Naive thymus-derived CD4-positive, alpha-beta T cell (primary cell): ENCODE data around the gene ZSWIM8. TPM values are rescaled to one million over a fixed set of nuclear protein-coding genes. Genes with fewer than 3 reads are reported as not detected.
A peak's percentile ranks its signal among the peaks of the same experiment; 100 is the strongest.

Experiments
- ATAC-seq: fragments of 150-1000 bp; cut with Tn5 transposase; 2 replicates; pipeline ENCODE4 v1.10.0; 2021; ENCODE audit warnings: mild to moderate bottlenecking, moderate library complexity
- CTCF ChIA-PET: fragments of 350-600 bp; sonication (Branson Sonifier 250); formaldehyde crosslinking; loops from one replicate; lab custom pipeline; 2021; ENCODE audit warnings: antibody characterized with exemption; lab: Charles Lee
- POLR2A ChIA-PET: fragments of 350-600 bp; sonication (Branson Sonifier 250); formaldehyde crosslinking; loops from one replicate; lab custom pipeline; 2021; ENCODE audit warnings: antibody characterized with exemption, inconsistent platforms; lab: Charles Lee
- DNase-seq, 9 donors: peaks; one replicate each; pipeline versions ENCODE4 v3.0.0 to v3.0.0-alpha.2; 2020 to 2022; ENCODE audit warnings: mixed read lengths in 1 of 9
- H3K27ac ChIP-seq: one replicate; pipeline ENCODE4 v1.7.0; 2013; ENCODE audit warnings: mild to moderate bottlenecking, low read depth, low read length, moderate library complexity
- H3K27me3 ChIP-seq, 2 donors: one replicate each; pipeline ENCODE4 v1.7.0; 2013; ENCODE audit warnings: low read length in 2 of 2, mild to moderate bottlenecking in 2 of 2, moderate library complexity in 2 of 2; ENCODE audit not compliant: control insufficient read depth in 2 of 2, insufficient read depth in 2 of 2
- H3K36me3 ChIP-seq, 3 experiments: 1 replicate in 2 of 3; 2 replicates in 1 of 3; pipeline ENCODE4 v1.7.0; 2013; ENCODE audit warnings: low read length in 3 of 3, mild to moderate bottlenecking in 3 of 3, moderate library complexity in 1 of 3; ENCODE audit not compliant: insufficient read depth in 3 of 3, control insufficient read depth in 2 of 3
- H3K4me1 ChIP-seq, 2 donors: one replicate each; pipeline ENCODE4 v1.7.0; 2013; ENCODE audit warnings: low read length in 2 of 2, mild to moderate bottlenecking in 2 of 2, moderate library complexity in 1 of 2; ENCODE audit not compliant: control insufficient read depth in 2 of 2, insufficient read depth in 2 of 2
- H3K4me3 ChIP-seq: 2 replicates; pipeline ENCODE4 v1.7.0; 2013; ENCODE audit warnings: mild to moderate bottlenecking, low read length
- H3K9me3 ChIP-seq, 3 experiments: 1 replicate in 2 of 3; 2 replicates in 1 of 3; pipeline ENCODE4 v1.7.0; 2013; ENCODE audit warnings: low read length in 3 of 3; ENCODE audit not compliant: control insufficient read depth in 2 of 3
- H3K27ac Mint-ChIP-seq, 9 donors: one replicate each; pipeline ENCODE4 v1.8.0; 2020 to 2022; ENCODE audit warnings: mixed read lengths in 9 of 9, mild to moderate bottlenecking in 8 of 9, moderate library complexity in 5 of 9, inconsistent platforms in 2 of 9
- H3K27me3 Mint-ChIP-seq, 5 donors: one replicate each; pipeline ENCODE4 v1.8.0; 2021 to 2022; ENCODE audit warnings: mixed read lengths in 5 of 5, mild to moderate bottlenecking in 1 of 5
- H3K36me3 Mint-ChIP-seq, 5 donors: one replicate each; pipeline ENCODE4 v1.8.0; 2020 to 2022; ENCODE audit warnings: mixed read lengths in 5 of 5, mild to moderate bottlenecking in 3 of 5, inconsistent platforms in 1 of 5
- H3K4me1 Mint-ChIP-seq, 7 donors: one replicate each; pipeline ENCODE4 v1.8.0; 2020 to 2022; ENCODE audit warnings: mixed read lengths in 7 of 7, mild to moderate bottlenecking in 3 of 7, inconsistent platforms in 1 of 7
- H3K4me3 Mint-ChIP-seq, 10 donors: one replicate each; pipeline ENCODE4 v1.8.0; 2020 to 2022; ENCODE audit warnings: mild to moderate bottlenecking in 10 of 10, mixed read lengths in 10 of 10, moderate library complexity in 6 of 10, inconsistent platforms in 2 of 10
- H3K9me3 Mint-ChIP-seq, 11 donors: one replicate each; pipeline ENCODE4 v1.8.0; 2020 to 2022; ENCODE audit warnings: mixed read lengths in 11 of 11, mild to moderate bottlenecking in 4 of 11, inconsistent platforms in 1 of 11, moderate library complexity in 1 of 11
- intact Hi-C, 2 donors: fragments of 100-400 bp; cut with micrococcal nuclease; formaldehyde crosslinking; loops; one replicate each; pipeline ENCODE4 v1.15.1; 2023
- polyA plus RNA-seq, 2 donors: library from polyadenylated mRNA; unstranded; fragments of 300-500 nt; fragmentation: Illumina TruSeq; gene quantifications; one replicate each; pipeline ENCODE4 v1.2.3, GENCODE V29; 2021
- total RNA-seq, 6 experiments: library from RNA in 5 of 6; stranded (reverse) in 5 of 6; gene quantifications; 1 replicate in 5 of 6; 2 replicates in 1 of 6; pipeline ENCODE4 v1.2.3 and lab custom pipeline; 2021 to 2026

The ZSWIM8 gene
- total and polyA plus RNA-seq, 7 experiments from 2014 or later, result 9.9 to 102 (median 82.0) TPM

GRCh38 chr10:73838008-73838567 lies 52.7 kb downstream of the ZSWIM8 start:
- no peak for DNase-seq
- ChIA-PET CTCF (interaction anchor here (1.2 kb wide), 2 partner anchors 29 to 42 kb away, joined by 3 to 5 read pairs; no protein-coding TSS in a partner anchor), POLR2A (no interaction called here)
- Histone ChIP-seq H3K4me1 (no peaks in the 10 kb centered on the region), H3K27me3 (no peaks in the 10 kb centered on the region), H3K4me3 (no peak overlapping the region), H3K9me3 (no peaks in the 10 kb centered on the region), H3K27ac (no peak overlapping the region), H3K36me3 (peaks cover 10 to 75% (median 22%) of the 10 kb centered on the region in 3 experiments)
- Mint-ChIP-seq H3K27me3 (no peaks in the 10 kb centered on the region), H3K9me3 (no peaks in the 10 kb centered on the region), H3K27ac (no peak overlapping the region), H3K4me3 (no peak overlapping the region), H3K36me3 (peaks cover 5 to 42% (median 13%) of the 10 kb centered on the region in 5 donors), H3K4me1 (peaks cover 0 to 6% (median 0%) of the 10 kb centered on the region in 7 donors)
- intact Hi-C loops, result no loop called here
- no peak for ATAC-seq

DNA sequence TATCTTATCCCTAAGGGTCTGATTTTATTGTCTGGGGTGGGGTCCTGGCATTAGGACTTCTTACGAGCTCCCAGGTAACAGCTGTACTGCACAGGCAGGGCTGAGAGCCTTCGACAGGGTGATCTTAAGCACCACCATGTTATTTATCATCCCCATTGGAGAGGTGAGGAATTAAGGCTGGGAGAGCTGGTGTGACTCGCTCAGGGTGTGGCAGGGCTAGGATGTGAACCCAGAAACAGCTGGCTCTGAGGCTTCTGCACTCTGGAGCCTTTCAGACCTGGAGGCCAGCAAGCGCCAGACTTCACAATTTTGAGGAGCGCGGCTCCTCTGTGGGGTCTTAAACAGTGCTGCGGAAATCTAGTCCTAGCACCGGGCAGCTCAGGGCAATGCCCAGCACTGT lies 53.4 kb downstream of the ZSWIM8 start:
- Histone ChIP-seq H3K27ac (no peak overlapping the region), H3K4me3 (no peak overlapping the region), H3K36me3 (peaks cover 10 to 83% (median 22%) of the 10 kb centered on the region in 3 experiments), H3K9me3 (no peaks in the 10 kb centered on the region), H3K27me3 (no peaks in the 10 kb centered on the region), H3K4me1 (no peaks in the 10 kb centered on the region)
- Mint-ChIP-seq H3K27me3 (no peaks in the 10 kb centered on the region), H3K36me3 (peaks cover 9 to 47% (median 18%) of the 10 kb centered on the region in 5 donors), H3K4me1 (peaks cover 0 to 6% (median 0%) of the 10 kb centered on the region in 7 donors), H3K4me3 (no peak overlapping the region), H3K9me3 (no peaks in the 10 kb centered on the region), H3K27ac (peak overlapping the region in 1 of 9 donors; percentile 31)
- ChIA-PET CTCF (interaction anchor here (1.2 to 1.7 kb wide), 3 partner anchors 30 to 42 kb away, joined by 3 to 5 read pairs (median 5); no protein-coding TSS in a partner anchor), POLR2A (no interaction called here)
- intact Hi-C loops, result no loop called here
- DNase-seq (no peak), ATAC-seq (no peak)

GRCh38 chr10:73839276-73839966 lies 54.0 kb downstream of the ZSWIM8 start:
- no peak for ATAC-seq
- peaks cover 0 to 6% (median 0%) of the 10 kb centered on the region in 7 donors for H3K4me1 Mint-ChIP-seq
- Histone ChIP-seq H3K9me3 (no peaks in the 10 kb centered on the region), H3K27ac (no peak overlapping the region), H3K4me3 (no peak overlapping the region), H3K4me1 (no peaks in the 10 kb centered on the region), H3K36me3 (peaks cover 10 to 83% (median 22%) of the 10 kb centered on the region in 3 experiments), H3K27me3 (no peaks in the 10 kb centered on the region)
- POLR2A ChIA-PET, result no interaction called here
- H3K4me3 Mint-ChIP-seq, result no peak overlapping the region
- no peaks in the 10 kb centered on the region for H3K9me3 Mint-ChIP-seq
- DNase-seq, result no peak
- H3K27me3 Mint-ChIP-seq, result no peaks in the 10 kb centered on the region
- CTCF ChIA-PET, result interaction anchor here (0.7 to 1.7 kb wide), 3 partner anchors 9 to 41 kb away, joined by 3 to 5 read pairs (median 5); no protein-coding TSS in a partner anchor
- intact Hi-C loops, result no loop called here
- no peak overlapping the region for H3K27ac Mint-ChIP-seq
- peaks cover 7 to 46% (median 15%) of the 10 kb centered on the region in 5 donors for H3K36me3 Mint-ChIP-seq

DNA sequence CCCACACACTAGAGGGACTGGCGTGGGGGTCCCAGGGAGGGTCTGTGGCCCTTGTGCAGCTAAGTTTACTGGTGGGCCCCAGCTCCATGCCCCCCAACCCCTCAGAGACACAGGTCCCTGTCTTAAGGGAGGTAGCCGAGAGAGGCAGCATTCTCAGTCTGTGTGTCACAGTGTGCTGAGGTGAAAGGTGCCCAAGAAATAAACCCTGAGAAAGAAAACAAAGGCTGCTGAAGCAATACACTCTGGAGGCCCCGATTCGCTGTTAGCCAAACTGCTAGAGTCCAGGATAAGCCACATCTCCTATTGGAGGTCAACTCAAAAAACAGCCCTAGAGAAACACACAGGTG lies 54.6 kb downstream of the ZSWIM8 start:
- H3K27ac Mint-ChIP-seq, result peak overlapping the region in 2 of 9 donors; percentile 13 to 21
- no peak overlapping the region for H3K4me3 Mint-ChIP-seq
- ATAC-seq (no peak), DNase-seq (no peak)
- POLR2A ChIA-PET, result no interaction called here
- peaks cover 0 to 7% (median 0%) of the 10 kb centered on the region in 7 donors for H3K4me1 Mint-ChIP-seq
- H3K27me3 ChIP-seq, result no peaks in the 10 kb centered on the region
- CTCF ChIA-PET, result interaction anchor here (0.7 to 1.7 kb wide), 2 partner anchors 9 to 40 kb away, joined by 3 to 5 read pairs; no protein-coding TSS in a partner anchor
- H3K36me3 ChIP-seq, result peaks cover 10 to 89% (median 22%) of the 10 kb centered on the region in 3 experiments
- no peaks in the 10 kb centered on the region for H3K27me3 Mint-ChIP-seq
- H3K4me3 ChIP-seq, result no peak overlapping the region
- no peak overlapping the region for H3K27ac ChIP-seq
- H3K4me1 ChIP-seq, result no peaks in the 10 kb centered on the region
- H3K9me3 Mint-ChIP-seq, result no peaks in the 10 kb centered on the region
- H3K9me3 ChIP-seq, result no peaks in the 10 kb centered on the region
- peaks cover 4 to 44% (median 13%) of the 10 kb centered on the region in 5 donors for H3K36me3 Mint-ChIP-seq
- intact Hi-C loops, result no loop called here

GRCh38 chr10:73840403-73841060 lies 55.1 kb downstream of the ZSWIM8 start:
- no peak for ATAC-seq
- H3K27me3 Mint-ChIP-seq, result no peaks in the 10 kb centered on the region
- DNase-seq, result no peak
- no peak overlapping the region for H3K4me3 ChIP-seq
- H3K9me3 Mint-ChIP-seq, result no peaks in the 10 kb centered on the region
- H3K4me1 ChIP-seq, result no peaks in the 10 kb centered on the region
- peaks cover 4 to 46% (median 12%) of the 10 kb centered on the region in 5 donors for H3K36me3 Mint-ChIP-seq
- H3K27ac ChIP-seq, result no peak overlapping the region
- ChIA-PET POLR2A (no interaction called here), CTCF (interaction anchor here (1.7 kb wide), 1 partner anchor 40 kb away, joined by 5 read pairs; no protein-coding TSS in a partner anchor)
- peaks cover 10 to 90% (median 22%) of the 10 kb centered on the region in 3 experiments for H3K36me3 ChIP-seq
- no peaks in the 10 kb centered on the region for H3K27me3 ChIP-seq
- no peaks in the 10 kb centered on the region for H3K9me3 ChIP-seq
- no peak overlapping the region for H3K4me3 Mint-ChIP-seq
- peaks cover 0 to 7% (median 0%) of the 10 kb centered on the region in 7 donors for H3K4me1 Mint-ChIP-seq
- peak overlapping the region in 2 of 9 donors; percentile 13 to 21 for H3K27ac Mint-ChIP-seq
- intact Hi-C loops, result no loop called here

DNA sequence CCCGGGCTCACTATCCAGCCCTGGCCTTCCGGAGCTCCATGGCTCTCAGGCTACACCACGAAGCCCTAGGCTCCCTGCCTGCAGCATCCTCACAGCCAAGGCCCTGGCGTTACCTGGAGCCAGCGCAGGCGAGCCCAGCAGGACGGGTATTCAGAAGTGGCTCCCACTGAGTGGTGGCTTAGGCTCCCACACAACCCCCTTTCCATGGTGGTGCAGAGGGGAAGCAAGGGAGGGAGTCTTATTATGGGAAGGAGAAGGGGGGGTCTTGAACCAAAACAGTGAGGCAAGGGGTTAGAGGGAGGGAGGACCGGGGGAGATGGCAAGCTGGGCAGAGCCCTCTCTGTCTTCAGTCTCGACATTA lies 55.6 kb downstream of the ZSWIM8 start:
- ATAC-seq, result no peak
- intact Hi-C loops, result no loop called here

More for the DNA sequence above, 55.6 kb downstream of the ZSWIM8 start:
- ChIA-PET CTCF (no interaction called here), POLR2A (no interaction called here)
- Histone ChIP-seq H3K4me3 (no peak overlapping the region), H3K27ac (no peak overlapping the region), H3K9me3 (no peaks in the 10 kb centered on the region), H3K27me3 (no peaks in the 10 kb centered on the region), H3K36me3 (peaks cover 10 to 86% (median 25%) of the 10 kb centered on the region in 3 experiments), H3K4me1 (no peaks in the 10 kb centered on the region)
- peaks cover 4 to 50% (median 12%) of the 10 kb centered on the region in 5 donors for H3K36me3 Mint-ChIP-seq
- H3K9me3 Mint-ChIP-seq, result no peaks in the 10 kb centered on the region
- no peaks in the 10 kb centered on the region for H3K27me3 Mint-ChIP-seq
- peaks cover 0 to 7% (median 0%) of the 10 kb centered on the region in 7 donors for H3K4me1 Mint-ChIP-seq
- no peak for DNase-seq
- no peak overlapping the region for H3K4me3 Mint-ChIP-seq
- H3K27ac Mint-ChIP-seq, result no peak overlapping the region
